Measurements from ENCODE around the gene ADAMTS7. TPM values are rescaled to one million over a fixed set of nuclear protein-coding genes. Genes with fewer than 3 reads are reported as not detected.
"Not testable (repeated sequence)": the region's sequence is repeated elsewhere in the genome, so short reads cannot be mapped to it uniquely, and the experiment has no call there.

ADAMTS7 gene
- total RNA-seq, 4 donors from 2014 or later = 0.29 to 21.4 (median 7.5) TPM

DNA sequence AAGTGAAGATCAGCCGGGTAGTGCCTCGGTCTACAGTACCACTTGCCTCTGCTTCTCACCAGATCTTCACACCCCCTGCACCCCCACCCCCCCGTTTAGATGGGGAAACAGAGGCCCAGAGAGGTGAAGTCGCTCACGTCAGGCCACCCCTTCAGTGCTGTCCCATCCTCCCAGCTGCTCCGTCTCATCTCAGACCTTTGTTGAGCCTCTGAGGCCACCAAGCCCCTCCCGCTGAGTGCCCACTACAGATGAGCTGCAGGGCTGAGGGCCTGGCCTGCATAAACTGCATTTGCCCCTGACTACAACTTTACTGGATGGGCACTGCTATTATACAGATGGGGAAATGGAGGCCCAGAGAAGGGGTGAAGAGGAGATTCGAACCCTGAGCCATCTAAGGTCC is 35.8 kb downstream of the ADAMTS7 start:
- DNase-seq = no peak
- Histone ChIP-seq H3K4me3 (no peak overlapping the region), H3K27me3 (no peaks in the 10 kb centered on the region), H3K9me3 (no peaks in the 10 kb centered on the region), H3K36me3 (no peaks in the 10 kb centered on the region), H3K4me1 (no peaks in the 10 kb centered on the region), H3K27ac (no peak overlapping the region)
- no peak for TF ChIP-seq CTCF (IDR thresholded peaks at IDR 0.05)
- no peak for TF ChIP-seq POLR2A (IDR thresholded peaks at IDR 0.05)
- intact Hi-C loops (cut with DNase I; ENCODE audit: low total_unique reads) = no loop called here

DNA sequence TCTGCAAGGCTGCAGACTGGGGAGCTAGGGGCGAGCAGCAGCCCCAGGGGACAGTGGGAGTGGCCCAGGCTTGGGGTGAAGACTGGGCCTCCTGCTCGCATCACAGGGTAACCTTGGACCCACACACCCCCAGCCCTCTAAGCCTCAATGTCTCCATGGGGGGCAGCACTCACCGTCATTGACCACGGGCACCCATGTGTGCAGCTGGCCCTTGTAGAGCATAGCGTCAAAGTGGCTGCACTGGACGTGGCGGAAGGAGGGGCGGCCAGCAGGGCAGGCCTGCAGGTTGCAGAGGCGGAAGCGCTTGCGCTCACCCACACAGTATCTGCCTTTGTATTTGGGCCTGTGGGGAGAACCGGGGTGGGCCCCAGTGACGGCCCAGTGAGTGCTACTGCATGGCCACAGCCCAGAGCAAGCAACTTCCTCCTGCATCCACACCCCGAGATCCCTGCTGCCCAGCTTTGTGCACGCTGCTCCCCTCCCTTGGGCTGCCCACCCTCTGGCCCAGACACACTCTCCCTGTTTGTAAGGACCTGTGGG is 36.7 kb downstream of the ADAMTS7 start:
- H3K4me1 ChIP-seq; H3K36me3 ChIP-seq; H3K9me3 ChIP-seq; H3K4me3 ChIP-seq; DNase-seq; H3K27me3 ChIP-seq; H3K27ac ChIP-seq; intact Hi-C loops (cut with DNase I; ENCODE audit: low total_unique reads): not testable (repeated sequence)

- H3K27ac ChIP-seq; H3K9me3 ChIP-seq; H3K27me3 ChIP-seq; H3K4me1 ChIP-seq; H3K4me3 ChIP-seq; DNase-seq; intact Hi-C loops (cut with DNase I; ENCODE audit: low total_unique reads); H3K36me3 ChIP-seq: not testable (repeated sequence)
These were observed 37.4 kb downstream of the ADAMTS7 start for GRCh38 chr15:78773765-78774450.

DNA sequence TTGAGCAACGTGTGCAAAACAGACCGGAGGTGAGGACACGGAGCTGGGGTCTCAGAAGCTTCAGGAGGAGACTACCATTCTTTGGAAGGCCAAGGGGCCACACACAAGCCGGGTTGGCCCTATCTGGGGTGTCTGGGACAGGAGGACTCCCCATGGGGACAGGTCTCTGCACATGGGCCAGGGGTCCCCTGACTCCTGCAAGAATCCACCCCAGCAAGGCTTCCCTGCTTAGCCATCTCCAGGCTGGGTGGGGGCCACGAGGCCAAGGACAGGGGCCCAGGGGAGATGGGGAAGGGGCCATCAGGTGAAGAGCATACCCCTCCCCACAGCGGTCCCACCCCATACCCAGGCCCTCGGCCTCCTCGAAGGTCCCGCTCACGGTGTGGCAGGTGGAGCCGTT is 38.5 kb downstream of the ADAMTS7 start:
- Histone ChIP-seq H3K4me1 (no peaks in the 10 kb centered on the region), H3K4me3 (no peak overlapping the region), H3K9me3 (no peaks in the 10 kb centered on the region), H3K36me3 (no peaks in the 10 kb centered on the region), H3K27me3 (no peaks in the 10 kb centered on the region), H3K27ac (no peak overlapping the region)
- intact Hi-C loops (cut with DNase I; ENCODE audit: low total_unique reads) = no loop called here
- no peak for TF ChIP-seq POLR2A (IDR thresholded peaks at IDR 0.05)
- no peak for TF ChIP-seq CTCF (IDR thresholded peaks at IDR 0.05)
- DNase-seq = no peak

GRCh38 chr15:78771436-78772000 is 39.7 kb downstream of the ADAMTS7 start:
- H3K4me1 ChIP-seq; intact Hi-C loops (cut with DNase I; ENCODE audit: low total_unique reads); H3K27ac ChIP-seq; DNase-seq; H3K9me3 ChIP-seq; H3K27me3 ChIP-seq; H3K36me3 ChIP-seq; H3K4me3 ChIP-seq: not testable (repeated sequence)

- DNase-seq; H3K36me3 ChIP-seq; H3K4me1 ChIP-seq; H3K4me3 ChIP-seq; intact Hi-C loops (cut with DNase I; ENCODE audit: low total_unique reads); H3K27ac ChIP-seq; H3K27me3 ChIP-seq; H3K9me3 ChIP-seq: not testable (repeated sequence)
These were observed 40.2 kb downstream of the ADAMTS7 start for GRCh38 chr15:78771020-78771419.

GRCh38 chr15:78769473-78770225 is 41.6 kb downstream of the ADAMTS7 start:
- H3K27ac ChIP-seq; H3K36me3 ChIP-seq; H3K27me3 ChIP-seq; DNase-seq; H3K4me1 ChIP-seq; H3K4me3 ChIP-seq; intact Hi-C loops (cut with DNase I; ENCODE audit: low total_unique reads); H3K9me3 ChIP-seq: not testable (repeated sequence)

Data from uterus (tissue), 4 donors.